ENCODE measurements around the gene EPN2. TPM values are rescaled to one million over a fixed set of nuclear protein-coding genes. Genes with fewer than 3 reads are reported as not detected.

Gene EPN2
- total RNA-seq, 4 donors from 2014 or later: 18.9 to 31.8 (median 26.2) TPM

DNA sequence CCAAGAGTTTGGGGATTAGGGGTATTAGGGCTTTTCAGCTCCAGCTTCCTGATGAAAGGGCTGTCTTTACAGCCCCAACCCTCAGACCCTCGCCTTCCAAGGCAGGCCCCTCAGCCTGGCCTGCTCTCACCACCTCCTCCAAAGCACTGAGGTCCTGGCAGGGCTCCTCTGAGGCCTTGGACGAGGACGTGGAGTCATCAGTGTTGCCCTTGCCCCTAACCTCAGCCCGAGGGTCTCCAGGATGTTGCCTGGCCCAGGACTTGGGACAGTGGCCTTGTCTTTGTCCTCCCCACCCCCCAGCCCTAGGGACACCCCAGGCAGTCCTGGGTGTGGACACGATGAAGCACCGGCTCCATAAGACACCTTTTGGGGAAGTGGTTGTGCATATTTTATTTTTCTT, 97.2 kb downstream of the EPN2 start:
- Histone ChIP-seq H3K27ac (no peak overlapping the region), H3K36me3 (no peaks in the 10 kb centered on the region)
- no peak for ATAC-seq

DNA sequence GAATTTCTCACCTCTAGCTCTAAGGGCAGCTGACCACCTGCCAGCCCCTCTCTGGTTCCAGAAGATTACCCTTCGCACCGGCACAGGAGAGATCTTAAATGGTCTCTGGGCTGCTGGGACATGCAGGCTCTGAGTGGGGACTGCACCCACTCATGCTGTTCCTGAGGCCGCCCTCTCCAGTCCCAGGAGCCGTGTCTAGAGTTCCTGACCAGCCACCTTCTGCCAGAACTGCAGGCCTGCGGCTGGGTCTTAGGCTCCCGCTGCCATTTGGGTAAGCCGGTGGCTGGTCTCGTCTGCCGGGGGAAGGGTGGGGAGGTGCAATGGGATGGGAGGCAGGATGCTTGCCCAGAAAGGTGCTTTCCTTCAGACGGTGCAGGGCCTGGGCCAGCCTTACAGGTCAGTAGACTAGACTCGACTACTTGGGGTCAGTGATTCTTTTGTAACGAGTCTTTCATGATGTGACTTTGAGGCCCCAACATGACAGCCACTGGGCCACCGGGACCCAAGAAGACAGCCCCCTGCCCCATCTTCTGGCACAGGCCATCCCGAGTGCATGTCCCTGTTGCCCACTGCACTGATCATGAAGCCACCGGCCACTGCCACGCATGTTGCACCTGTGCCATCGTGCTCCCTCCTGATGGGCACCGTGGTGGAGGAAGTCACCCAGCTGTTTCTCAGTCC, 98.9 kb downstream of the EPN2 start:
- intact Hi-C loops (cut with DNase I; ENCODE audit: low total_unique reads): no loop called here
- DNase-seq (no peak), ATAC-seq (no peak)
- no peak overlapping the region for H3K27ac ChIP-seq
- no peak overlapping the region for H3K4me3 ChIP-seq
- peaks cover 10 to 15% of the 10 kb centered on the region in 2 donors for H3K4me1 ChIP-seq
- no peak for TF ChIP-seq POLR2A (IDR thresholded peaks at IDR 0.05)
- TF ChIP-seq, protein P1, sequence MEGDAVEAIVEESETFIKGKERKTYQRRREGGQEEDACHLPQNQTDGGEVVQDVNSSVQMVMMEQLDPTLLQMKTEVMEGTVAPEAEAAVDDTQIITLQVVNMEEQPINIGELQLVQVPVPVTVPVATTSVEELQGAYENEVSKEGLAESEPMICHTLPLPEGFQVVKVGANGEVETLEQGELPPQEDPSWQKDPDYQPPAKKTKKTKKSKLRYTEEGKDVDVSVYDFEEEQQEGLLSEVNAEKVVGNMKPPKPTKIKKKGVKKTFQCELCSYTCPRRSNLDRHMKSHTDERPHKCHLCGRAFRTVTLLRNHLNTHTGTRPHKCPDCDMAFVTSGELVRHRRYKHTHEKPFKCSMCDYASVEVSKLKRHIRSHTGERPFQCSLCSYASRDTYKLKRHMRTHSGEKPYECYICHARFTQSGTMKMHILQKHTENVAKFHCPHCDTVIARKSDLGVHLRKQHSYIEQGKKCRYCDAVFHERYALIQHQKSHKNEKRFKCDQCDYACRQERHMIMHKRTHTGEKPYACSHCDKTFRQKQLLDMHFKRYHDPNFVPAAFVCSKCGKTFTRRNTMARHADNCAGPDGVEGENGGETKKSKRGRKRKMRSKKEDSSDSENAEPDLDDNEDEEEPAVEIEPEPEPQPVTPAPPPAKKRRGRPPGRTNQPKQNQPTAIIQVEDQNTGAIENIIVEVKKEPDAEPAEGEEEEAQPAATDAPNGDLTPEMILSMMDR (IDR thresholded peaks at IDR 0.05 in 4 of 5, conservative IDR thresholded peaks at IDR 0.05 in 1 of 5): no peak
- no peaks in the 10 kb centered on the region for H3K9me3 ChIP-seq
- H3K27me3 ChIP-seq: no peaks in the 10 kb centered on the region
- in situ Hi-C loops (cut with MboI; ENCODE audit: low sequenced_read_pairs in 4 of 4): no loop called here
- H3K36me3 ChIP-seq: no peaks in the 10 kb centered on the region

More for the DNA sequence above, 97.2 kb downstream of the EPN2 start:
- in situ Hi-C loops (cut with MboI; ENCODE audit: low sequenced_read_pairs in 4 of 4) (no loop called here), intact Hi-C loops (cut with DNase I; ENCODE audit: low total_unique reads) (no loop called here)
- Histone ChIP-seq H3K4me3 (no peak overlapping the region), H3K27me3 (no peaks in the 10 kb centered on the region), H3K4me1 (peaks cover 10 to 15% of the 10 kb centered on the region in 2 donors), H3K9me3 (no peaks in the 10 kb centered on the region)
- no peak for TF ChIP-seq POLR2A (IDR thresholded peaks at IDR 0.05)
- TF ChIP-seq, protein P1 (IDR thresholded peaks at IDR 0.05 in 4 of 5, conservative IDR thresholded peaks at IDR 0.05 in 1 of 5): no peak
- DNase-seq: no peak

DNA sequence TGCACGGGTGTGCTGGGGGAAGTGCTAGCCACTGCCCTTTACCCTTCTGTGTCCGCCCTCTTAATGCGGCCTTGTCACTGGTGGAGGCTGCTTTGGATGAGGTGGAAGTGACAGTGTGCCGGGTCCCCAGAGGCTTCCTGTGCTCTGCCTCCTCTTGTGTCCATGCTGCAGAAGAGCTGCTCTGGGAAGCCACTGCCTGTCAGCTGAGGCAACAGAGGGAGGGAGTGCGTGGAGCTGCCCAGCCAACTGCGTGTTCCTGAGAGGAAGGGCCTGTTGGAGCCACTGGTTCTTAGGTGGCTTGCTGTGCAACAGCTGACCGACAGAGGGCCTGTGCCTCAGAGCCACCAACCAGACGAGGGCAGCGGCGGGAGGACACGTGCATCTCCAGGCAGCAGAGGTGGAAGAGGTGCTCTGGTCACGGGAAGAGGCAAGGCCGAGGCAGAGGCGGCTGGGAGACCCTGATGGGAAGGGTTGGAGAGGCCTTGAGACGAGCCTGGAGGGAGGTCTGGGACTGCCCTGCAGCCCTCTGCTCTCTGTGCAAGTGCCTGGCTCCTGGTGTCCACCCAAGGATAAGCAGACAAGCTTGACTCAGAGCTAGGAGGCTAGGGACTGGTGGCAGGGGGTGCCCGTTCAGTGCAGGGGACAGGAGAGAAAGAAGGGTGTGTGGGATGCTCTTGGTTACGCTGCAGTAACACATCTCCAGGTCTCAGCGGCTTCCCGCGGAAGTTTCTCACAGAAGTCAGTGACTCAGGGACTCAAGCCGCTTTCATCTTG, 100.0 kb downstream of the EPN2 start:
- no peaks in the 10 kb centered on the region for H3K9me3 ChIP-seq
- no peak overlapping the region for H3K27ac ChIP-seq
- TF ChIP-seq, protein P1 (IDR thresholded peaks at IDR 0.05 in 4 of 5, conservative IDR thresholded peaks at IDR 0.05 in 1 of 5): peak in 3 of 5 experiments; percentile 45 to 65 (median 45)
- no peak for TF ChIP-seq POLR2A (IDR thresholded peaks at IDR 0.05)
- peaks cover 10 to 15% of the 10 kb centered on the region in 2 donors for H3K4me1 ChIP-seq
- intact Hi-C loops (cut with DNase I; ENCODE audit: low total_unique reads) (no loop called here), in situ Hi-C loops (cut with MboI; ENCODE audit: low sequenced_read_pairs in 4 of 4) (no loop called here)
- no peak for ATAC-seq
- DNase-seq: no peak
- H3K4me3 ChIP-seq: no peak overlapping the region
- no peaks in the 10 kb centered on the region for H3K36me3 ChIP-seq
- no peaks in the 10 kb centered on the region for H3K27me3 ChIP-seq

DNA sequence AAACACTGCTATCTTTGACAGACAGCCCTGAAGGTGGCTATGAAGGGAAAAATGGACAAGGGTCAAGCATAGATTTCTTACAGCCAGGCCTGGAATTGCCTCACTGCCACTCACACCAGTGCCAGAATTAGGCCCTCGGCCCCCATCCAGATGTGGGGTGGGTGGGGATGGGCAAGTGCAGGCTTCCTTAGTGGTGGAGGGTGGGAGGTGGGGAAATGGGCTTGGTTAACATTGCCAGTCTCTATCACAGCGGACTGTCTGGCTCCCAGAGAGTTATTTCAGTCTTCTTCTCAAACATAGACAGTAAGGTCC, 100.5 kb downstream of the EPN2 start:
- intact Hi-C loops (cut with DNase I; ENCODE audit: low total_unique reads) (no loop called here), in situ Hi-C loops (cut with MboI; ENCODE audit: low sequenced_read_pairs in 4 of 4) (no loop called here)
- Histone ChIP-seq H3K27ac (peak overlapping the region in 1 of 4 donors; percentile 20), H3K9me3 (no peaks in the 10 kb centered on the region), H3K4me3 (no peak overlapping the region), H3K27me3 (no peaks in the 10 kb centered on the region), H3K4me1 (peaks cover 10 to 15% of the 10 kb centered on the region in 2 donors), H3K36me3 (no peaks in the 10 kb centered on the region)
- ATAC-seq: peak; percentile 13 to 15
- no peak for DNase-seq
- TF ChIP-seq, protein P1 (IDR thresholded peaks at IDR 0.05 in 4 of 5, conservative IDR thresholded peaks at IDR 0.05 in 1 of 5): no peak
- TF ChIP-seq POLR2A (IDR thresholded peaks at IDR 0.05): no peak
